Mucosa of descending colon (tissue), 3 donors: ENCODE results near the gene ERF. TPM values are rescaled to one million over a fixed set of nuclear protein-coding genes. Genes with fewer than 3 reads are reported as not detected.
A peak's percentile ranks its signal among the peaks of the same experiment; 100 is the strongest.

ENCODE experiments used
- ATAC-seq: fragments of 200-7000 bp; cut with Tn5 transposase; one replicate; pipeline ENCODE4 v1.9.1; 2020; ENCODE audit warnings: mild to moderate bottlenecking, moderate library complexity
- DNase-seq, 3 donors: peaks; one replicate each; pipeline ENCODE4 v3.0.0-alpha.2; 2020
- H3K36me3 ChIP-seq: fragments of 200-600 bp; one replicate; pipeline ENCODE4 v1.8.0; 2021; ENCODE audit warnings: low read depth, mild to moderate bottlenecking
- H3K4me1 ChIP-seq: fragments of 200-600 bp; one replicate; pipeline ENCODE4 v1.8.0; 2021; ENCODE audit warnings: low read depth, mild to moderate bottlenecking
- H3K4me3 ChIP-seq: fragments of 200-600 bp; one replicate; pipeline ENCODE4 v1.8.0; 2021; ENCODE audit warnings: mild to moderate bottlenecking
- H3K9me3 ChIP-seq: fragments of 200-600 bp; one replicate; pipeline ENCODE4 v1.8.0; 2021; ENCODE audit warnings: mild to moderate bottlenecking
- CTCF ChIP-seq: fragments of 200-600 bp; IDR thresholded peaks from one replicate; pipeline ENCODE4 v1.8.0; 2022; ENCODE audit warnings: antibody characterized with exemption, mild to moderate bottlenecking
- intact Hi-C, 2 donors: fragments of 100-400 bp; cut with DNase I in 1 of 2; cut with micrococcal nuclease in 1 of 2; formaldehyde crosslinking; loops; one replicate each; pipeline versions ENCODE4 v1.11.0 to v1.11.1; 2022; cut with DNase I, micrococcal nuclease
- total RNA-seq, 3 donors: library from RNA; stranded (reverse); fragmentation: NEBNext Ultra II Directional in 2 of 3; extraction: Animal tissue kit (Norgen Biotek cat#: 25700) in 2 of 3; gene quantifications; one replicate each; pipeline versions ENCODE4 v1.2.1 to v1.2.4, GENCODE V29; 2021 to 2023
- donor health status: DM: no; HTN: no; CAD: no; lungs with moderate emphysema.
- donor health status: DM: no; HTN: no; CAD: no.
- donor health status: DM: no; HTN: yes; CAD: no.

Gene ERF
- total RNA-seq, 3 donors from 2014 or later: 35.7 to 75.2 (median 42.0) TPM

GRCh38 chr19:42292963-42293362, 38.0 kb upstream of the ERF start:
- Histone ChIP-seq H3K4me3 (no peak overlapping the region), H3K36me3 (peaks cover 3% of the 10 kb centered on the region), H3K4me1 (peaks cover 6% of the 10 kb centered on the region), H3K9me3 (no peaks in the 10 kb centered on the region)
- DNase-seq (no peak), ATAC-seq (no peak)
- TF ChIP-seq CTCF: no peak
- intact Hi-C loops: no loop called here

GRCh38 chr19:42292042-42292960, 37.4 kb upstream of the ERF start:
- H3K36me3 ChIP-seq: peaks cover 3% of the 10 kb centered on the region
- intact Hi-C loops: no loop called here
- no peak for TF ChIP-seq CTCF
- ATAC-seq (peak; percentile 54), DNase-seq (peak in 1 of 3 donors; percentile 68)
- H3K4me3 ChIP-seq: no peak overlapping the region
- no peaks in the 10 kb centered on the region for H3K9me3 ChIP-seq
- H3K4me1 ChIP-seq: peaks cover 6% of the 10 kb centered on the region

GRCh38 chr19:42291435-42291810, 36.5 kb upstream of the ERF start:
- Histone ChIP-seq H3K36me3 (peaks cover 3% of the 10 kb centered on the region), H3K4me1 (peaks cover 6% of the 10 kb centered on the region), H3K9me3 (no peaks in the 10 kb centered on the region), H3K4me3 (no peak overlapping the region)
- peak; percentile 59 for ATAC-seq
- no peak for TF ChIP-seq CTCF
- DNase-seq: peak in 2 of 3 donors; percentile 63 to 65
- intact Hi-C loops: no loop called here

- H3K4me3 ChIP-seq: no peak overlapping the region
- peak; percentile 13 for TF ChIP-seq CTCF
- peaks cover 11% of the 10 kb centered on the region for H3K4me1 ChIP-seq
- no peaks in the 10 kb centered on the region for H3K9me3 ChIP-seq
- peaks cover 3% of the 10 kb centered on the region for H3K36me3 ChIP-seq
- intact Hi-C loops: no loop called here
- ATAC-seq (peak; percentile 42), DNase-seq (peak in 2 of 3 donors; percentile 50 to 56)
These were observed 35.9 kb upstream of the ERF start for GRCh38 chr19:42290523-42291434.

- Histone ChIP-seq H3K4me3 (no peak overlapping the region), H3K36me3 (peaks cover 3% of the 10 kb centered on the region), H3K4me1 (peaks cover 18% of the 10 kb centered on the region), H3K9me3 (no peaks in the 10 kb centered on the region)
- DNase-seq (peak in 1 of 3 donors; percentile 38), ATAC-seq (no peak)
- TF ChIP-seq CTCF: no peak
- intact Hi-C loops: no loop called here
These were observed 35.2 kb upstream of the ERF start for GRCh38 chr19:42290136-42290522.
